GM19438 (cell line): ENCODE data around the gene ATG5.

Source experiments
- ATAC-seq: cut with Tn5 transposase; IDR thresholded peaks from one replicate; pipeline ENCODE4 v1.9.1; 2021; ENCODE audit warnings: low read depth; ENCODE audit not compliant: unreplicated experiment

ATG5 gene

DNA sequence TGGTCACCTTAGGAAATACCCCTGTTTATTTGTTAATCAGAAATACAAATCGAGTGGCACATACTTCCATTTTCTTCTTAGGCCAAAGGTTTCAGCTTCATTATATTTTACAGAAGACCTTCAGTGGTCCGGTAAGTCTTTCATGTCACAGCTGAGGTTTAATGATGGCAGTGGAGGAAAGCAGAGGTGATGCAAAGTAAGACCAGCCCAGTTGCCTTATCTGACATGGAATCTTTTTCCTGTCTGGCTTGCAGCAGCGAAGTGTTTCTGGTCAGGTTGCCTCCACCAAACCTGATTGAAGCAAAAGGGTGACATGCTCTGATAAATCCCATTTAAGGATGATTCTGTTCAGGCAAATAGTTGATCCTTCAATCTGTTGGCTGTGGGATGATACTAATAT is 139.4 kb downstream of the ATG5 start:
- no peak for ATAC-seq

DNA sequence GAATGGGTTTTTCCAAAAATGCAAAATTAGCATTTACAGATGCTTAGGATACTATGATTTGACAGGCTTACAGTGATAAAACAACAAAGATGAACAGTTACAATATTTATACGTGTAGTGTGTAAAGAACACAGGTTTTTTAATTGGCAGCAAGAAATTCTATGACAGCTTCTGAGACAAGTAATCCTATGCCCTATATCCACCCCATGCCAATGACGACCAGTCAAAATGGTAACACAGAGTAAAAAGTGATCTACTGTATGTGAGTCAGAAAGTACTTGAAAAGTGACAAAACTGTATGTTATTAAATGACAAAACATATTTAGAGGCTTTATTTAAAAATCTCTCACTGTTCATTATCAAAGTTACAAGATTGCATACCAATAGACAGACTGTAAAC is 139.9 kb downstream of the ATG5 start:
- ATAC-seq, result no peak

DNA sequence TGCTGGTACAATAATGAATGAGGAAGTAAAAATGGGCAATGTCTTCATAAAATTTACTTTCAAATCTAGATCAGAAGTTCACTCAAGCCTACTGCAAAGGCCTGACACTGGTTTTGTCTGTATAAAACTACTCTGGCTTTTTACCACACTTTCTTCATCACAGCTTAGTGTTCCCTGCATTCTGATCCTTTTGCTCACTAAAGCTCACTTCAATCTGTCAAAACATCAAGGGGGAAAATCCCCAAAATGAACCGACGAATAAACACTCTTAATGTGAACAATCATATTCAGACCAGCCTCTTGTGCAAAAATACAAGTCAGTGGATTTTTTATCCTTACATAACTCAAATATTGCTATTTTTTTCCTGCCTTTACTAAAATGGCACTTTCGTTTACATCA is 140.9 kb downstream of the ATG5 start:
- no peak for ATAC-seq

GRCh38 chr6:106183430-106183829 is 142.1 kb downstream of the ATG5 start:
- no peak for ATAC-seq

GRCh38 chr6:106182455-106182854 is 143.1 kb downstream of the ATG5 start:
- peak; percentile 85 for ATAC-seq

DNA sequence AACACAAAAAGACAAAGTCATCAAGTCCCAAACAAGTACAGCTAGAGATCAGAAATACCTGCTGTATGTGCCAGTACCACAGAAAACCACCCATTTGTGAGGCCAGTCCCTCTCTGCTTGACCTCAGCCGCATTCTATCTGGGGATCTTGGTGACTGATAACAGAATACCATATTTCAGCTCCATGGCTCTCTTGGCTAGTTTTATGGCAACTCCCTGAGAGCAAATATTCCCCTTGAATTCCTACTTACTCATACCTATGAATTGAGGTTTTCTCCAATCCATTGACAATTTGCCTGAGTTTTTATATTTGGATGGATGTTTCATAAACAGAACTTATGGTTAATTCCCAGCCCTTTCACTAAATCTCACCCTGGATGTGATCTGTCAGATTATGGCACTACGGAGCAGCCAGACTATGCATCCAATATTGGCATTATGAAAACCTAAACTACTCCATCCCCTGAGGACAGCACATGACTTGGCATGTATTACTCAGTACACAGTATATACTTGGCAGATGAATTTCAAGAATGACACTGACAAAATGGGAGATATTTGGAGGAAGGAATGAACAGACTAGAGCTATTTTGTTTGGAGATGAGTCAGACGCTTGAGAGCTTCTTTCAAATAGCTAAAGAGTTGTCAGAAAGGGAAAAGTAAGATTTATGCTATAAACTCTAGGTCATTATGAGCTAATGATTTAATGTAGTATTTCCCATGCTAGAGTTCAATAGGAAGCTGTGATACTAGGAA is 143.7 kb downstream of the ATG5 start:
- ATAC-seq, result peak; percentile 28

- no peak for ATAC-seq
Measured at GRCh38 chr6:106180208-106180607, 145.4 kb downstream of the ATG5 start.

DNA sequence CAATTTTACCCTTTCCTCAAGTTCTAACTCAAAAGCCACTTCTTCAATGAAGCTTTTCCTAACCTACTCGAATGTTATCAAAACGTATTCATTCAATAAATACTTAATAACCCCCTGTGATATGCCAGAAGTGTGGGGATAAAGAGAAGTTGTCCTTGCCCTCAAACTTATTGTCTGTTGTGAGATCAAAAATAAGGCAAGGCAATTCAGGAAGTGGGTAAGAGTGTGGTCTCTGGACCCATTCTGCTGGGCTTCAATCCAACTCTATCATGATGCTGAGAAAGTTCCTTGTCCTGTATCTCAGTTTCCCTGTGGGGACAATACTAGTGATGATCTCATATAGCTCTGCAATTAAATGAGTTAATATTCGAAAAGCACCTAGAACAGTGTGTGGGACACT is 146.7 kb downstream of the ATG5 start:
- ATAC-seq, result no peak

- ATAC-seq, result no peak
Measured at GRCh38 chr6:106177786-106178185, 147.8 kb downstream of the ATG5 start.

DNA sequence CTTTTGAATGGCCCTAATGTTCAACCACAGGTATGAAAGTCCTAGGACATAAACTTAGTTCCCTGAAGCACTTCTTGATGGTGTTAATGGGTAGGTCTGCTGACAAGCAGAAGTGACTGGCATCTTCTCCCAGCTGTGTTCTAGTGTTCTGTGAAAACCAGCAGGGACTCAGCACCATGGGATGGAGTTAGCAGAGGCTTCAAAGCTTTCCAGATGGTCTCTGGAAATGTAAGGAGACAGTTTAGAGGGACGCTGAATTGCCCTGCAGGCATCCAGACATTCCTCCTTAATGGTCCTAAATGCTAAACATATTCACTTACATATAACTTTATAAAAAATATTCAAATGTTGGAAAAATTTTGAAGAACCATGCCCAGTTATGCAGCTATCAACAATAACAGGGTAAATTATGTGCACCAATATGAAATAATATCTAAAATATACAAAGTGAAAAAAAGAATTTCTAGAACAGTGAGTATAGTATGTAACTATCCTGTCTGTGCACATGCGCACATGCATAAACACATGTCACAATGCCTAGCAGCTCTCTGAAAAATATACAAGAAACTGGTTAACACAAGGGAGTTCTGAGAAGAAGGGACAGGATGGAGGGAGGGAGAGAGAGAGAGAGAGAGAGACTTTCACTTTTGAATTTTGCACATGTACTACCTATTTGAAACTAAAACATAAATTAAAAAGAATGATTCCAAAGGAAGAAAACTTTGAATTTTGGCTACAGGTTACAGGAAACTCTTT is 152.3 kb downstream of the ATG5 start:
- ATAC-seq, result no peak

DNA sequence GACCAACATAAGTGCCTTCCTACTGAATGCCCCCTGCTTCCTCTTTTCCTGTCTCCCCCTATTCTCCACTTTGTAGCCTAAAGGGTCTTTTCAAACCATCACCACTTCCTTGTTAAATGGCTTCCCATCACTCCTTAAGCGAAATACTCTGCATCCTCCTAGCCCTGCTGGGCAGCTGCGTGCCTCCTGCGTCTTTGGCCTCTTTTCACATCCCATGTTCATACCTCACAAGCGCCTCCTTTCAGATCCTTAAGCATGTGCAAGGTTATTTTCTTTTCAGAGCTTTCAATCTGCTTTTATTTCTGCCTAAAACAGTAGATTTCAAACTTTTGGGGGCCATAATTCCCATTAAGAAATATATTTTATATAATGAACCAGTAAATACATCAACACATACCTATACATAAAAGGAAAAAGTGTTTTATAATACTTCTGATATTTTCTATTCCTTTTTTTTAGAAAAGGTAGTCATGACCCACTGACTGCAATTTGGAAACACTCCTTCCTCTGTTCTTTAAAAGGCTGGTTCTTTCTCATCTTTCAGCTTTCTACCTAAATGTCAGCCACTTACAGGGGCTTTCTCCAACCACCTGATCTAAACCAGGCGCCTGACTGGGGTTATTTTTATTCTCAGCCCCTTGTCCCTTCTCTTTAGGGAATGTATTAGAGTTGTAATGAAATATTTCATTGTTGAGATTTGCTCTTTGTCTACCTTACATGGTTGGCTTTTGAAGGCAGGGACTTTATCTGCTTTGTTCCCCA is 155.3 kb downstream of the ATG5 start:
- ATAC-seq, result no peak

DNA sequence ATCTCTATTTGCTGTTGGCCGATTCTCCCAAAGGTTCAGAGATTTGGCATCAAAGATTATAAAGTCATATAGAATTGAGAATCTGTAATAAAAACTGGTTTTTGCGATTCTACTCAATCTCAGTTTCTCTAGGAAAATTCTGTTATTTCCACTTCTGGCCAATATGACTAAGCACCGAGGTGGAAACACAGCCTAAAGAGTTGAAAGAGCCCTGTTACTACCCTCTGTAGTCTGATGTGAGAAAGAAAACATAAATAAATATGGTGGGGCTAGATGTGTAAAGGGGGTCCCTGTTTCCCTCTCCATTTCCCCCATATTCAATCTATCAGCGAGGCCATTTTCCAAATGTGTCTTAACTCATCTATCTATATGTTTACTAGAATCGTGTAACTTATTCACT is 156.0 kb downstream of the ATG5 start:
- ATAC-seq, result no peak

- ATAC-seq, result no peak
Measured at GRCh38 chr6:106168097-106168888, 157.3 kb downstream of the ATG5 start.

DNA sequence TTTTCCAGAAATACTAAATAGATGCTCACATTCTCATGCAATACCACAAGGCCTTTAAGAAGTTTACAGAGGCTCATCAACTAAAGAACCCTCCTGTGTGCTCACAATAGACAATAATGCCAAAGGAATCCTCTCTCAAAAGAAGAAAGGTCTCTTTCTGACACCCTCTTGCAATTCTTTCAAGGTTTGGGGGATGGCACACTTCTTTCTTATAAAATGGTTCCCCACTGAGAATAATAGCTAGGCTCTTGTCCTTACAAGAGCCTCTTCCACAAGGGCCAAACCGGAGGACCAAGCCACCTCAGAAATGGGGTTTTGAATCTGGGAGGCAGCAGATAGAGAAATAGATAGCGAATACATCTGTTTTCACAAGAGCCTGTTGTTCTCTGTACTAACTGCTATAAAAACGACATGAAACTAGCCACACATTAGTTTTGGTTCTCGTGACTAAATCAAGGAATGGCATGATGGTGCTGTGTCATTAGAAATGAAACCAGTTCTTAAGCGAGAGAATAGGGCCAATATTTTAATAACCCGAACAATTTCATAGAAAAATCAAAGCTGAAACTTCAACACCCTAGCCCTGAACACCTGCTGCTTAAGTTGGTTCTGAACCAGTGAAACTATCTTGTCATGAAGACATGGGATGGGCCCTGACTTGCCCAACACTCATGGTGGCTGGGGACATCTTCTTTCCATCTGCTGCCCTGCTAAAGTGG is 158.3 kb downstream of the ATG5 start:
- ATAC-seq, result peak; percentile 41

GRCh38 chr6:106165885-106166485 is 159.6 kb downstream of the ATG5 start:
- no peak for ATAC-seq

GRCh38 chr6:106163966-106164877 is 161.3 kb downstream of the ATG5 start:
- ATAC-seq, result peak; percentile 47

DNA sequence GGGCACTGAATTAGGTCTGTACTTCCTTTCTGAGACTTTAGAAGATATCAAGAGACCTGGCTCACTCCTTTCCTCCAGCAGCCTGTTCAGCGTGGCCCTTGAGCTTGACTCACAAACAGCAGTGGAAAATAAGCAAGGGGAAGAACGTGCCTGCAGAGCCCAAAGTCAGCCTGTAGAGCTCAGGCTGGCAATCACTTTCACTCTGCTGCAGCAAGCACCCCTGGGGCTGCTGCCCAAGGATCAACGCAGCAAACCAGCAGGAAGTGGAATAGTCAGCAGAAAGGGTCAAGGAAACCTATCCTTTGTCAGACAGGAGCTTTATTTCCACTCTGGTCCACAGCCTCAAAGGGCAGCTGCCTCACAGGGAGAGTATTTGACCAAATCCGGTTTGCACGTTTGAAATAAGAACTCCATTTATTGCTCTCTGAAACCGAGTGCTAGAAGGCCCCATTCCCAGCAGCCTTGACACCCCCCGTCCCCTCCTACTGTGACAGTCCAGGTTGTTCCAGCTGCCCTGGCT is 162.1 kb downstream of the ATG5 start:
- peak; percentile 28 for ATAC-seq

- no peak for ATAC-seq
Measured at GRCh38 chr6:106162921-106163320, 162.6 kb downstream of the ATG5 start.
